Measurements from ENCODE around the gene ARR3.
"Not testable (repeated sequence)": the region's sequence is repeated elsewhere in the genome, so short reads cannot be mapped to it uniquely, and the experiment has no call there.

The ARR3 gene

GRCh38 chrX:70260104-70260503, 8.0 kb upstream of the ARR3 start, which contains the start of gene P2RY4:
Gene P2RY4 (minus strand): TSS chrX:70260204. CDS start chrX:70259624, 580 bp downstream.
- TF ChIP-seq CTCF (IDR thresholded peaks at IDR 0.05; ENCODE audit: low read depth, low read length, poor library complexity, severe bottlenecking) (no peak), EZH2phosphoT487 (IDR thresholded peaks at IDR 0.05; ENCODE audit: borderline replicate concordance, low read length) (no peak)
- no peaks in the 10 kb centered on the region for H3K4me1 ChIP-seq (ENCODE audit: control insufficient read depth, low read length)
- no peaks in the 10 kb centered on the region for H3K79me2 ChIP-seq (ENCODE audit: control insufficient read depth, low read length)
- no peaks in the 10 kb centered on the region for H4K20me1 ChIP-seq (ENCODE audit: control insufficient read depth, insufficient read depth, low read depth, low read length)
- H3K36me3 ChIP-seq (ENCODE audit: control insufficient read depth, low read length), result no peaks in the 10 kb centered on the region
- no peaks in the 10 kb centered on the region for H3F3A ChIP-seq (ENCODE audit: control insufficient read depth, insufficient read depth)
- no peaks in the 10 kb centered on the region for H3K9me3 ChIP-seq (ENCODE audit: control insufficient read depth, insufficient read depth, low read length)
- no peaks in the 10 kb centered on the region for H3K27me3 ChIP-seq (ENCODE audit: control insufficient read depth, low read length)
- H3K4me3 ChIP-seq (ENCODE audit: low read length), result no peak within 1 kb of the TSS
- H3K4me2 ChIP-seq (ENCODE audit: low read length), result no peak within 1 kb of the TSS
- H3K9me2 ChIP-seq (replicated peaks; ENCODE audit: control insufficient read depth, low read length), result no peaks in the 10 kb centered on the region
- no peak within 1 kb of the TSS for H3K27ac ChIP-seq (ENCODE audit: low read depth, low read length)

GRCh38 chrX:70262952-70263567, 5.1 kb upstream of the ARR3 start:
- Histone ChIP-seq H3K36me3 (ENCODE audit: control insufficient read depth, low read length) (no peaks in the 10 kb centered on the region), H3K27ac (ENCODE audit: low read depth, low read length) (no peak overlapping the region), H3K27me3 (ENCODE audit: control insufficient read depth, low read length) (no peaks in the 10 kb centered on the region), H3K79me2 (ENCODE audit: control insufficient read depth, low read length) (no peaks in the 10 kb centered on the region), H3K4me1 (ENCODE audit: control insufficient read depth, low read length) (no peaks in the 10 kb centered on the region), H4K20me1 (ENCODE audit: control insufficient read depth, insufficient read depth, low read depth, low read length) (no peaks in the 10 kb centered on the region), H3K4me3 (ENCODE audit: low read length) (no peak overlapping the region), H3K9me2 (replicated peaks; ENCODE audit: control insufficient read depth, low read length) (no peaks in the 10 kb centered on the region), H3F3A (ENCODE audit: control insufficient read depth, insufficient read depth) (no peaks in the 10 kb centered on the region), H3K9me3 (ENCODE audit: control insufficient read depth, insufficient read depth, low read length) (no peaks in the 10 kb centered on the region), H3K4me2 (ENCODE audit: low read length) (no peak overlapping the region)
- TF ChIP-seq CTCF (IDR thresholded peaks at IDR 0.05; ENCODE audit: low read depth, low read length, poor library complexity, severe bottlenecking) (peak; percentile 58), EZH2phosphoT487 (IDR thresholded peaks at IDR 0.05; ENCODE audit: borderline replicate concordance, low read length) (no peak)

- no peaks in the 10 kb centered on the region for H3K27me3 ChIP-seq (ENCODE audit: control insufficient read depth, low read length)
- H4K20me1 ChIP-seq (ENCODE audit: control insufficient read depth, insufficient read depth, low read depth, low read length), result no peaks in the 10 kb centered on the region
- TF ChIP-seq EZH2phosphoT487 (IDR thresholded peaks at IDR 0.05; ENCODE audit: borderline replicate concordance, low read length) (no peak), CTCF (IDR thresholded peaks at IDR 0.05; ENCODE audit: low read depth, low read length, poor library complexity, severe bottlenecking) (no peak)
- H3K4me2 ChIP-seq (ENCODE audit: low read length), result no peak overlapping the region
- H3K4me1 ChIP-seq (ENCODE audit: control insufficient read depth, low read length), result no peaks in the 10 kb centered on the region
- H3K79me2 ChIP-seq (ENCODE audit: control insufficient read depth, low read length), result no peaks in the 10 kb centered on the region
- H3K9me2 ChIP-seq (replicated peaks; ENCODE audit: control insufficient read depth, low read length), result no peaks in the 10 kb centered on the region
- no peaks in the 10 kb centered on the region for H3K36me3 ChIP-seq (ENCODE audit: control insufficient read depth, low read length)
- H3K27ac ChIP-seq (ENCODE audit: low read depth, low read length), result no peak overlapping the region
- no peaks in the 10 kb centered on the region for H3F3A ChIP-seq (ENCODE audit: control insufficient read depth, insufficient read depth)
- H3K4me3 ChIP-seq (ENCODE audit: low read length), result no peak overlapping the region
- H3K9me3 ChIP-seq (ENCODE audit: control insufficient read depth, insufficient read depth, low read length), result no peaks in the 10 kb centered on the region
Measured at GRCh38 chrX:70264784-70265183, 3.4 kb upstream of the ARR3 start.

- not testable (repeated sequence) for H3K4me3 ChIP-seq (ENCODE audit: low read length); H3K4me1 ChIP-seq (ENCODE audit: control insufficient read depth, low read length); H3K4me2 ChIP-seq (ENCODE audit: low read length); H3K9me3 ChIP-seq (ENCODE audit: control insufficient read depth, insufficient read depth, low read length); H3K9me2 ChIP-seq (replicated peaks; ENCODE audit: control insufficient read depth, low read length); H4K20me1 ChIP-seq (ENCODE audit: control insufficient read depth, insufficient read depth, low read depth, low read length); H3K27me3 ChIP-seq (ENCODE audit: control insufficient read depth, low read length); H3K79me2 ChIP-seq (ENCODE audit: control insufficient read depth, low read length); H3K27ac ChIP-seq (ENCODE audit: low read depth, low read length); H3F3A ChIP-seq (ENCODE audit: control insufficient read depth, insufficient read depth); H3K36me3 ChIP-seq (ENCODE audit: control insufficient read depth, low read length)
Measured at GRCh38 chrX:70274029-70274428, 5.9 kb downstream of the ARR3 start.
